ENCODE measurements around the gene CDH4. TPM values are rescaled to one million over a fixed set of nuclear protein-coding genes. Genes with fewer than 3 reads are reported as not detected.

Gene CDH4
- total and polyA plus RNA-seq, 2 donors from 2014 or later, result 1.1 TPM; not detected in 1

- no peak overlapping the region for H3K9ac ChIP-seq (ENCODE audit: low read length in 3 of 3)
- intact Hi-C loops (cut with DNase I), result no loop called here
- no peak overlapping the region for H3K4me3 ChIP-seq (ENCODE audit: low read length in 3 of 3)
- FAIRE-seq, result no peak
- H3K27ac ChIP-seq (ENCODE audit: low read depth in 2 of 2, low read length in 2 of 2), result no peak overlapping the region
- H3K9me3 ChIP-seq (ENCODE audit: control insufficient read depth in 2 of 3, insufficient read depth in 1 of 3, low read length in 3 of 3), result no peaks in the 10 kb centered on the region
- H3K36me3 ChIP-seq (ENCODE audit: control insufficient read depth in 2 of 3, insufficient read depth in 3 of 3, low read length in 3 of 3), result no peaks in the 10 kb centered on the region
- peak in 1 of 5 donors; percentile 55 for DNase-seq
- TF ChIP-seq, protein P1, sequence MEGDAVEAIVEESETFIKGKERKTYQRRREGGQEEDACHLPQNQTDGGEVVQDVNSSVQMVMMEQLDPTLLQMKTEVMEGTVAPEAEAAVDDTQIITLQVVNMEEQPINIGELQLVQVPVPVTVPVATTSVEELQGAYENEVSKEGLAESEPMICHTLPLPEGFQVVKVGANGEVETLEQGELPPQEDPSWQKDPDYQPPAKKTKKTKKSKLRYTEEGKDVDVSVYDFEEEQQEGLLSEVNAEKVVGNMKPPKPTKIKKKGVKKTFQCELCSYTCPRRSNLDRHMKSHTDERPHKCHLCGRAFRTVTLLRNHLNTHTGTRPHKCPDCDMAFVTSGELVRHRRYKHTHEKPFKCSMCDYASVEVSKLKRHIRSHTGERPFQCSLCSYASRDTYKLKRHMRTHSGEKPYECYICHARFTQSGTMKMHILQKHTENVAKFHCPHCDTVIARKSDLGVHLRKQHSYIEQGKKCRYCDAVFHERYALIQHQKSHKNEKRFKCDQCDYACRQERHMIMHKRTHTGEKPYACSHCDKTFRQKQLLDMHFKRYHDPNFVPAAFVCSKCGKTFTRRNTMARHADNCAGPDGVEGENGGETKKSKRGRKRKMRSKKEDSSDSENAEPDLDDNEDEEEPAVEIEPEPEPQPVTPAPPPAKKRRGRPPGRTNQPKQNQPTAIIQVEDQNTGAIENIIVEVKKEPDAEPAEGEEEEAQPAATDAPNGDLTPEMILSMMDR (IDR thresholded peaks at IDR 0.05; ENCODE audit: borderline replicate concordance, extremely low read depth, insufficient read depth), result no peak
- H3K27me3 ChIP-seq (ENCODE audit: control insufficient read depth, insufficient read depth, low read length), result no peaks in the 10 kb centered on the region
- no peaks in the 10 kb centered on the region for H3K4me1 ChIP-seq (ENCODE audit: control insufficient read depth in 2 of 3, insufficient read depth in 2 of 3, low read depth in 1 of 3, low read length in 3 of 3)
These were observed 560.2 kb downstream of the CDH4 start for GRCh38 chr20:61812121-61812844.

DNA sequence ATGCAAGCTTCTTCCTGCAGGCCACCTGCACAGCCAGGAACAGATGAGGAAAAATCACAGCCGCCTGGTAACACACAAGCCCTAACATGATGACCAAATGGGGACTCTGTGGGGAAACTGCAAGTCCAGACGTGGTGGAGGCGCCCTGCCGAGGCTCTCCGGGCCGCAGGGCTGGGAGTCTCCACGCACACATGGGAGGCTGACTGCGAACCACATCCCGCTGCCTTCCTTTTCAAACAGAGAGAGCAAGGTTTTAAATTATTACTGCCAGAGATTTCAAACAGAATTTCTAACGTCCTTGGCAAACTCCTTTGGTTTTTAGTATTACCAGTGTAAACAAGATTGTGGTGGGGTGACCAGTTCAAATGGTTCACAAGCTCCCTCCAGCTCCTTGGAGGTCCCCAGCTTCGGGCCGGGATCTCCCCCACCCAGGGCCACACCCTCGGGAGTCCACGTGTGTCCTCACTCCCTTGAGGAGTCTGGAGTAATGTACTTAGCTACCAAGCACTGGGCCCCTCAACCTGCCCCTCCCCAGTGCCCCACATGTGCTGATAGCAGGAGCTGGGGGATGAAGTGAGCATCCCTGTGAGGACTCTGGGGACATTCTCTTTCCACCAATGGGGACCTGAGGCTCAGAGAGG lies 560.9 kb downstream of the CDH4 start:
- H3K4me3 ChIP-seq (ENCODE audit: low read length in 3 of 3), result no peak overlapping the region
- H3K36me3 ChIP-seq (ENCODE audit: control insufficient read depth in 2 of 3, insufficient read depth in 3 of 3, low read length in 3 of 3), result no peaks in the 10 kb centered on the region
- H3K4me1 ChIP-seq (ENCODE audit: control insufficient read depth in 2 of 3, insufficient read depth in 2 of 3, low read depth in 1 of 3, low read length in 3 of 3), result no peaks in the 10 kb centered on the region
- H3K9me3 ChIP-seq (ENCODE audit: control insufficient read depth in 2 of 3, insufficient read depth in 1 of 3, low read length in 3 of 3), result no peaks in the 10 kb centered on the region
- FAIRE-seq (no peak), DNase-seq (peak in 1 of 5 donors; percentile 52)
- intact Hi-C loops (cut with DNase I), result no loop called here
- TF ChIP-seq, protein P1 (IDR thresholded peaks at IDR 0.05; ENCODE audit: borderline replicate concordance, extremely low read depth, insufficient read depth), result no peak
- no peak overlapping the region for H3K9ac ChIP-seq (ENCODE audit: low read length in 3 of 3)
- H3K27ac ChIP-seq (ENCODE audit: low read depth in 2 of 2, low read length in 2 of 2), result no peak overlapping the region
- no peaks in the 10 kb centered on the region for H3K27me3 ChIP-seq (ENCODE audit: control insufficient read depth, insufficient read depth, low read length)

GRCh38 chr20:61813791-61814190 lies 561.7 kb downstream of the CDH4 start:
- intact Hi-C loops (cut with DNase I), result no loop called here
- no peak overlapping the region for H3K4me3 ChIP-seq (ENCODE audit: low read length in 3 of 3)
- no peak for DNase-seq
- H3K4me1 ChIP-seq (ENCODE audit: control insufficient read depth in 2 of 3, insufficient read depth in 2 of 3, low read depth in 1 of 3, low read length in 3 of 3), result no peaks in the 10 kb centered on the region
- no peaks in the 10 kb centered on the region for H3K36me3 ChIP-seq (ENCODE audit: control insufficient read depth in 2 of 3, insufficient read depth in 3 of 3, low read length in 3 of 3)
- TF ChIP-seq, protein P1 (IDR thresholded peaks at IDR 0.05; ENCODE audit: borderline replicate concordance, extremely low read depth, insufficient read depth), result no peak
- no peak overlapping the region for H3K27ac ChIP-seq (ENCODE audit: low read depth in 2 of 2, low read length in 2 of 2)
- no peaks in the 10 kb centered on the region for H3K27me3 ChIP-seq (ENCODE audit: control insufficient read depth, insufficient read depth, low read length)
- H3K9ac ChIP-seq (ENCODE audit: low read length in 3 of 3), result no peak overlapping the region
- no peaks in the 10 kb centered on the region for H3K9me3 ChIP-seq (ENCODE audit: control insufficient read depth in 2 of 3, insufficient read depth in 1 of 3, low read length in 3 of 3)
- no peak for FAIRE-seq

Measured in kidney (tissue), 14 donors.